Ishikawa (cell line): Measurements from ENCODE around the gene FAM187B.

Experiments
- CEBPB ChIP-seq: IDR thresholded peaks from 2 replicates; pipeline ENCODE4 v1.6.1; 2012
- CREB1 ChIP-seq: IDR thresholded peaks from 2 replicates; pipeline ENCODE4 v1.6.1; 2012; ENCODE audit warnings: low read depth
- EGR1 ChIP-seq: IDR thresholded peaks from 2 replicates; pipeline ENCODE4 v1.6.1; 2012
- EP300 ChIP-seq: IDR thresholded peaks from 2 replicates; pipeline ENCODE4 v1.6.1; 2012; ENCODE audit warnings: borderline replicate concordance
- FOXM1 ChIP-seq: IDR thresholded peaks from 2 replicates; pipeline ENCODE4 v1.6.1; 2012; ENCODE audit warnings: low read depth, borderline replicate concordance
- MAX ChIP-seq: IDR thresholded peaks from 2 replicates; pipeline ENCODE4 v1.6.1; 2012
- NFIC ChIP-seq: IDR thresholded peaks from 2 replicates; pipeline ENCODE4 v1.6.1; 2012
- RAD21 ChIP-seq: IDR thresholded peaks from 2 replicates; pipeline ENCODE4 v1.6.1; 2012; ENCODE audit warnings: low read depth
- REST ChIP-seq: IDR thresholded peaks from 2 replicates; pipeline ENCODE4 v1.6.1; 2012; ENCODE audit warnings: low read depth, mild to moderate bottlenecking
- TAF1 ChIP-seq: IDR thresholded peaks from 2 replicates; pipeline ENCODE4 v1.6.1; 2012; ENCODE audit warnings: low read depth, mild to moderate bottlenecking
- TCF12 ChIP-seq: IDR thresholded peaks from 2 replicates; pipeline ENCODE4 v1.6.1; 2012; ENCODE audit warnings: low read depth
- TEAD4 ChIP-seq: IDR thresholded peaks from 2 replicates; pipeline ENCODE4 v1.6.1; 2012
- USF1 ChIP-seq: IDR thresholded peaks from 2 replicates; pipeline ENCODE4 v1.6.1; 2012
- YY1 ChIP-seq: IDR thresholded peaks from 2 replicates; pipeline ENCODE4 v1.6.1; 2012; ENCODE audit warnings: low read depth
- ZBTB7A ChIP-seq: IDR thresholded peaks from 2 replicates; pipeline ENCODE4 v1.6.1; 2012; ENCODE audit warnings: low read depth

The FAM187B gene

GRCh38 chr19:35228177-35228930 is at the start of gene FAM187B:
TSS of gene FAM187B (minus strand) at chr19:35228739. CDS start at chr19:35228680, 59 bp downstream.
- no peak for TF ChIP-seq REST
- TF ChIP-seq TAF1: no peak
- TF ChIP-seq EGR1: no peak
- no peak for TF ChIP-seq CEBPB
- TF ChIP-seq CREB1: no peak
- no peak for TF ChIP-seq YY1
- no peak for TF ChIP-seq ZBTB7A
- no peak for TF ChIP-seq RAD21
- TF ChIP-seq USF1: no peak
- no peak for TF ChIP-seq TEAD4
- no peak for TF ChIP-seq FOXM1
- no peak for TF ChIP-seq EP300

- no peak for TF ChIP-seq RAD21
- TF ChIP-seq MAX: no peak
- no peak for TF ChIP-seq CEBPB
- TF ChIP-seq ZBTB7A: no peak
- TF ChIP-seq USF1: no peak
- TF ChIP-seq YY1: no peak
These were observed 48.3 kb upstream of the FAM187B start for GRCh38 chr19:35276706-35277281.

- TF ChIP-seq ZBTB7A (no peak), FOXM1 (no peak), EGR1 (no peak), TEAD4 (no peak), CEBPB (no peak), EP300 (no peak), REST (no peak), NFIC (no peak), RAD21 (no peak), CREB1 (no peak), YY1 (no peak), MAX (no peak), TAF1 (no peak), USF1 (no peak), TCF12 (no peak)
These were observed 45.8 kb upstream of the FAM187B start for GRCh38 chr19:35274323-35274722.

- no peak for TF ChIP-seq CREB1
- TF ChIP-seq ZBTB7A: no peak
- no peak for TF ChIP-seq REST
- no peak for TF ChIP-seq TCF12
- no peak for TF ChIP-seq CEBPB
- TF ChIP-seq NFIC: no peak
- TF ChIP-seq TAF1: no peak
- no peak for TF ChIP-seq RAD21
These were observed 45.2 kb upstream of the FAM187B start for GRCh38 chr19:35273686-35274259.
